ENCODE data around the gene PHTF2. TPM values are rescaled to one million over a fixed set of nuclear protein-coding genes. Genes with fewer than 3 reads are reported as not detected.

Gene PHTF2
- total RNA-seq, 1 experiment from 2014 or later, result 26.7 TPM

DNA sequence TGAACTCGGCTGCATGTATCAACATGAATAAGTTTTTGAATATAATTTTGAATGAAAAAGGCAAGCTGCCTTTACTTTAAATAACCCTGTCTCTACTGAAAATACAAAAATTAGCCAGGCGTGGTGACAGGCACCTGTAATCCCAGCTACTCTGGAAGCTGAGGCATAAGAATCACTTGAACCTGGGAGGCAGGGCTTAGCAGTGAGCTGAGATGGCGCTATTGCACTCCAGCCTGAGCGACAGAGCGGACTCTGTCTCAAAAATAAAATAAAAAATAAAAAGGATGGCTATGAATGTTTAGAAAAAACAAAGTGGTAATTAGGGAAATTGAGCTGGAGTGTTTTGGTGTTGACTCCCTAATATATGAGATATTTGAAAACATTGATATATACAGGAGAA lies 133.3 kb downstream of the PHTF2 start:
- H3K27me3 ChIP-seq (ENCODE audit: insufficient read depth, low read length), result no peaks in the 10 kb centered on the region
- DNase-seq (ENCODE audit: low read depth, low spot score), result no peak
- no TSS peak for BruUV-seq (replicated peaks)
- CTCF ChIA-PET, result no interaction called here
- no peaks in the 10 kb centered on the region for H3K9me3 ChIP-seq (ENCODE audit: control insufficient read depth in 1 of 2, insufficient read depth in 1 of 2, low read depth in 1 of 2, low read length in 2 of 2)
- no peak overlapping the region for H2AFZ ChIP-seq (ENCODE audit: low read depth, low read length, poor library complexity, severe bottlenecking)
- H3K9ac ChIP-seq (ENCODE audit: low read length), result no peak overlapping the region
- intact Hi-C loops (cut with micrococcal nuclease), result no loop called here
- POLR2A ChIA-PET, result no interaction called here
- no peak overlapping the region for H3K4me2 ChIP-seq (ENCODE audit: low read length)
- H3K4me3 ChIP-seq (replicated peaks in 1 of 2; ENCODE audit: low read depth in 1 of 2, low read length in 2 of 2), result no peak overlapping the region
- no peaks in the 10 kb centered on the region; the same call in 1 of the 2 replicates for H3K9me2 ChIP-seq (ENCODE audit: insufficient read depth)
- no peak for ATAC-seq
- no peak overlapping the region for H3K27ac ChIP-seq (ENCODE audit: low read depth, low read length)
- no peak for TF ChIP-seq YY1 (IDR thresholded peaks at IDR 0.05; ENCODE audit: extremely low read depth, insufficient replicate concordance, low read depth, low read length)
- no peak for TF ChIP-seq EZH2phosphoT487 (IDR thresholded peaks at IDR 0.05; ENCODE audit: borderline replicate concordance)
- no peak for TF ChIP-seq POLR2AphosphoS5 (IDR thresholded peaks at IDR 0.05; ENCODE audit: low read depth, low read length)
- TF ChIP-seq, protein P1, sequence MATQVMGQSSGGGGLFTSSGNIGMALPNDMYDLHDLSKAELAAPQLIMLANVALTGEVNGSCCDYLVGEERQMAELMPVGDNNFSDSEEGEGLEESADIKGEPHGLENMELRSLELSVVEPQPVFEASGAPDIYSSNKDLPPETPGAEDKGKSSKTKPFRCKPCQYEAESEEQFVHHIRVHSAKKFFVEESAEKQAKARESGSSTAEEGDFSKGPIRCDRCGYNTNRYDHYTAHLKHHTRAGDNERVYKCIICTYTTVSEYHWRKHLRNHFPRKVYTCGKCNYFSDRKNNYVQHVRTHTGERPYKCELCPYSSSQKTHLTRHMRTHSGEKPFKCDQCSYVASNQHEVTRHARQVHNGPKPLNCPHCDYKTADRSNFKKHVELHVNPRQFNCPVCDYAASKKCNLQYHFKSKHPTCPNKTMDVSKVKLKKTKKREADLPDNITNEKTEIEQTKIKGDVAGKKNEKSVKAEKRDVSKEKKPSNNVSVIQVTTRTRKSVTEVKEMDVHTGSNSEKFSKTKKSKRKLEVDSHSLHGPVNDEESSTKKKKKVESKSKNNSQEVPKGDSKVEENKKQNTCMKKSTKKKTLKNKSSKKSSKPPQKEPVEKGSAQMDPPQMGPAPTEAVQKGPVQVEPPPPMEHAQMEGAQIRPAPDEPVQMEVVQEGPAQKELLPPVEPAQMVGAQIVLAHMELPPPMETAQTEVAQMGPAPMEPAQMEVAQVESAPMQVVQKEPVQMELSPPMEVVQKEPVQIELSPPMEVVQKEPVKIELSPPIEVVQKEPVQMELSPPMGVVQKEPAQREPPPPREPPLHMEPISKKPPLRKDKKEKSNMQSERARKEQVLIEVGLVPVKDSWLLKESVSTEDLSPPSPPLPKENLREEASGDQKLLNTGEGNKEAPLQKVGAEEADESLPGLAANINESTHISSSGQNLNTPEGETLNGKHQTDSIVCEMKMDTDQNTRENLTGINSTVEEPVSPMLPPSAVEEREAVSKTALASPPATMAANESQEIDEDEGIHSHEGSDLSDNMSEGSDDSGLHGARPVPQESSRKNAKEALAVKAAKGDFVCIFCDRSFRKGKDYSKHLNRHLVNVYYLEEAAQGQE (IDR thresholded peaks at IDR 0.05; ENCODE audit: low read depth), result no peak
- TF ChIP-seq CBX3 (IDR thresholded peaks at IDR 0.05; ENCODE audit: low read depth), result no peak
- H3K36me3 ChIP-seq (ENCODE audit: control insufficient read depth in 1 of 2, insufficient read depth in 2 of 2, low read length in 2 of 2), result no peaks in the 10 kb centered on the region
- RAD21 ChIA-PET (ENCODE audit: low non-redundant PET in 1 of 2, low total read pairs in 2 of 2, uncharacterized antibody in 2 of 2, unreplicated experiment in 2 of 2), result no interaction called here
- H3K4me1 ChIP-seq (ENCODE audit: control insufficient read depth in 1 of 2, insufficient read depth in 2 of 2, low read length in 2 of 2), result peaks cover 7 to 12% of the 10 kb centered on the region in 2 experiments; a peak in 3 of 4 replicates
- H4K20me1 ChIP-seq (ENCODE audit: insufficient read depth), result no peaks in the 10 kb centered on the region
- H3K79me2 ChIP-seq (ENCODE audit: insufficient read depth, low read length), result no peaks in the 10 kb centered on the region

DNA sequence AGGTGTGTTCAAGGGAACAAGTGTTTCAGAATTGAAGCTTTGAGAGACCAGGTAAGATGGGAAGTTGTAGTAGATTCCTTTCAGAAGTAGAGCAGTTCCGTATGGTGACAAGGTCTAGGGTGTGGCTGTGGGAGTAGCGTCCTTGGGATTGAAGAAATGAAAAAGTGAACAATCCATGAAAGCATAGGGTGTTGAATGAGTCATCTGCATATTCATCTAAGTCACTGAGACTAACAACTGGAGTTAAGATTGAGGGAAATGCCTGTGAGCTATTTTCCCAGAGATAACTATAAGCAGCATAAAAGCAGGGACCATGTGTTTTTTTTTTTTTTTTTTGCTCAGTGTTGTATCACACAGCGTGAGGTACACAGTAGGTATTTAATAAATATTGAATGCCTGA lies 134.8 kb downstream of the PHTF2 start:
- Histone ChIP-seq H3K4me2 (ENCODE audit: low read length) (peak overlapping the region; percentile 54), H3K36me3 (ENCODE audit: control insufficient read depth in 1 of 2, insufficient read depth in 2 of 2, low read length in 2 of 2) (no peaks in the 10 kb centered on the region), H3K27me3 (ENCODE audit: insufficient read depth, low read length) (no peaks in the 10 kb centered on the region), H3K4me1 (ENCODE audit: control insufficient read depth in 1 of 2, insufficient read depth in 2 of 2, low read length in 2 of 2) (peaks cover 7 to 12% of the 10 kb centered on the region in 2 experiments; a peak in 3 of 4 replicates), H3K9ac (ENCODE audit: low read length) (no peak overlapping the region), H2AFZ (ENCODE audit: low read depth, low read length, poor library complexity, severe bottlenecking) (no peak overlapping the region), H4K20me1 (ENCODE audit: insufficient read depth) (no peaks in the 10 kb centered on the region), H3K27ac (ENCODE audit: low read depth, low read length) (no peak overlapping the region), H3K9me3 (ENCODE audit: control insufficient read depth in 1 of 2, insufficient read depth in 1 of 2, low read depth in 1 of 2, low read length in 2 of 2) (no peaks in the 10 kb centered on the region), H3K9me2 (ENCODE audit: insufficient read depth) (no peaks in the 10 kb centered on the region; the same call in 1 of the 2 replicates), H3K79me2 (ENCODE audit: insufficient read depth, low read length) (no peaks in the 10 kb centered on the region), H3K4me3 (replicated peaks in 1 of 2; ENCODE audit: low read depth in 1 of 2, low read length in 2 of 2) (no peak overlapping the region)
- ChIA-PET CTCF (interaction anchor here (0.9 to 1.8 kb wide), 3 partner anchors 57 to 282 kb away, joined by 3 to 10 read pairs (median 3); no protein-coding TSS in a partner anchor), POLR2A (no interaction called here), RAD21 (ENCODE audit: low non-redundant PET in 1 of 2, low total read pairs in 2 of 2, uncharacterized antibody in 2 of 2, unreplicated experiment in 2 of 2) (no interaction called here)
- BruUV-seq (replicated peaks), result no TSS peak
- ATAC-seq, result peak; percentile 62
- intact Hi-C loops (cut with micrococcal nuclease), result no loop called here
- peak; percentile 22 for DNase-seq (ENCODE audit: low read depth, low spot score)
- TF ChIP-seq JUND (IDR thresholded peaks at IDR 0.05) (no peak), POLR2AphosphoS5 (IDR thresholded peaks at IDR 0.05; ENCODE audit: low read depth, low read length) (no peak), POLR2A (IDR thresholded peaks at IDR 0.05; ENCODE audit: borderline replicate concordance, extremely low read depth, insufficient read depth, insufficient read length) (no peak), SIN3A (IDR thresholded peaks at IDR 0.05; ENCODE audit: low read depth) (no peak), SP1 (IDR thresholded peaks at IDR 0.05; ENCODE audit: low read depth) (no peak), YY1 (IDR thresholded peaks at IDR 0.05; ENCODE audit: extremely low read depth, insufficient replicate concordance, low read depth, low read length) (no peak), RAD21 (IDR thresholded peaks at IDR 0.05; ENCODE audit: low read depth) (no peak), TCF7L2 (IDR thresholded peaks at IDR 0.05; ENCODE audit: borderline replicate concordance, extremely low read depth, insufficient read depth, insufficient read length) (no peak), ZFX (IDR thresholded peaks at IDR 0.05) (no peak)
- TF ChIP-seq, protein P2, sequence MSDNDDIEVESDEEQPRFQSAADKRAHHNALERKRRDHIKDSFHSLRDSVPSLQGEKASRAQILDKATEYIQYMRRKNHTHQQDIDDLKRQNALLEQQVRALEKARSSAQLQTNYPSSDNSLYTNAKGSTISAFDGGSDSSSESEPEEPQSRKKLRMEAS (IDR thresholded peaks at IDR 0.05), result no peak
- TF ChIP-seq, protein P1 (IDR thresholded peaks at IDR 0.05; ENCODE audit: low read depth), result no peak

All from HCT116 (cell line).